ENCODE data around the gene RPS26.
A peak's percentile ranks its signal among the peaks of the same experiment; 100 is the strongest.

Gene RPS26

GRCh38 chr12:56014205-56014604 is 27.5 kb upstream of the RPS26 start:
- DNase-seq (ENCODE audit: low read depth, low spot score), result no peak
- Histone ChIP-seq H3K4me3 (ENCODE audit: insufficient read length, low read depth) (no peak overlapping the region), H3K9me3 (ENCODE audit: insufficient read depth, low read length) (no peaks in the 10 kb centered on the region), H3K9ac (ENCODE audit: insufficient read length, low read depth) (no peak overlapping the region), H3K4me1 (ENCODE audit: insufficient read depth, insufficient read length) (no peaks in the 10 kb centered on the region), H3K36me3 (ENCODE audit: insufficient read depth, insufficient read length, low read length) (no peaks in the 10 kb centered on the region), H3K27me3 (ENCODE audit: insufficient read depth, insufficient read length) (no peaks in the 10 kb centered on the region)
- TF ChIP-seq YY1 (IDR thresholded peaks at IDR 0.05; ENCODE audit: insufficient read depth, insufficient read length), result no peak
- no peak for TF ChIP-seq ZNF274 (IDR thresholded peaks at IDR 0.05; ENCODE audit: low read depth, low read length)
- TF ChIP-seq SUZ12 (IDR thresholded peaks at IDR 0.05; ENCODE audit: extremely low read depth, insufficient read depth, insufficient read length), result no peak

GRCh38 chr12:56017181-56017580 is 24.5 kb upstream of the RPS26 start:
- Histone ChIP-seq H3K9ac (ENCODE audit: insufficient read length, low read depth) (no peak overlapping the region), H3K9me3 (ENCODE audit: insufficient read depth, low read length) (no peaks in the 10 kb centered on the region), H3K4me1 (ENCODE audit: insufficient read depth, insufficient read length) (peaks cover 7% of the 10 kb centered on the region), H3K4me3 (ENCODE audit: insufficient read length, low read depth) (no peak overlapping the region), H3K36me3 (ENCODE audit: insufficient read depth, insufficient read length, low read length) (no peaks in the 10 kb centered on the region), H3K27me3 (ENCODE audit: insufficient read depth, insufficient read length) (no peaks in the 10 kb centered on the region)
- TF ChIP-seq ZNF274 (IDR thresholded peaks at IDR 0.05; ENCODE audit: low read depth, low read length) (no peak), SUZ12 (IDR thresholded peaks at IDR 0.05; ENCODE audit: extremely low read depth, insufficient read depth, insufficient read length) (no peak), YY1 (IDR thresholded peaks at IDR 0.05; ENCODE audit: insufficient read depth, insufficient read length) (no peak)
- no peak for DNase-seq (ENCODE audit: low read depth, low spot score)

GRCh38 chr12:56018356-56018755 is 23.4 kb upstream of the RPS26 start:
- Histone ChIP-seq H3K9ac (ENCODE audit: insufficient read length, low read depth) (no peak overlapping the region), H3K4me1 (ENCODE audit: insufficient read depth, insufficient read length) (peaks cover 7% of the 10 kb centered on the region), H3K4me3 (ENCODE audit: insufficient read length, low read depth) (no peak overlapping the region), H3K36me3 (ENCODE audit: insufficient read depth, insufficient read length, low read length) (no peaks in the 10 kb centered on the region), H3K27me3 (ENCODE audit: insufficient read depth, insufficient read length) (no peaks in the 10 kb centered on the region), H3K9me3 (ENCODE audit: insufficient read depth, low read length) (no peaks in the 10 kb centered on the region)
- DNase-seq (ENCODE audit: low read depth, low spot score), result no peak
- TF ChIP-seq SUZ12 (IDR thresholded peaks at IDR 0.05; ENCODE audit: extremely low read depth, insufficient read depth, insufficient read length) (no peak), ZNF274 (IDR thresholded peaks at IDR 0.05; ENCODE audit: low read depth, low read length) (no peak), YY1 (IDR thresholded peaks at IDR 0.05; ENCODE audit: insufficient read depth, insufficient read length) (no peak)

DNA sequence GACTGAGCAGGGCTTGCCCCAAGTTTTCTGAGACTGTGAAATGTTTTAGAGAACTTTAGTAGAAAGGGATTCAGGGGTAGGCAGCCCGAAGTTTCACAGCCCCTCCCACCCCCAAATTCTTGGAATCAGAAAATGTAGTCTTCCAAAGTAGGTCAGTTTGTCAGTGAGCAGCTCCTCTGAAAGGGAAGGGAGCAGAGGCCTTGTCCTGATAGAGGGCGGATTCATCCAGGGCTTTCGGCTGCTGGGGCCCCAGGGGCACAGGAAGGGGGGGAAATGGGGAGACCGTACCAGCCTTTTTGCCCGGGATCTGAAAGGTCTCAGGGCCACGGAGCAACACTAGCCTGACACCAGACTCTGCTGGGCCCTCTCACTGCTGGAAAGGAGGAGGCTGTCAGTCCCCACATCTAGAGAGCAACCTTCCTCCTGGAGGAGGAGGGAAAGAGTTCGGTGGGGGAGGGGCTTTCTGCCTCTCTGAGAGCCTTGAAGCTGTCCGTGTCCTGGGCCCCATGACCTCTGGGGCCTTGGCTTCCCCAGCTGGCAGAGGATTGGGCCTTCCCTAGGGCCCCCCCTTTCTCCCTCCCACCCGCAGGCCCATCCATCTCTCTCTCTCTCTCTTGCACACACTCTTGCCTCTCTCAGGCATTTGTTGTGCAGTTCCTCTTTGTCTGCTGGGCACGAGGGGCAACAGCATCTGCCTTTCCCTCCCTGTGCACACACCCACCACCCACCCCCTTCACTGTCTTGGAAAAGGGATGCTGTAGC is 21.1 kb upstream of the RPS26 start, which contains the start of gene IKZF4:
TSS of gene IKZF4 (plus strand) at position 621 of the 762 bp plus-strand sequence. CDS start 451 bp downstream, outside the sequence.
- DNase-seq (ENCODE audit: low read depth, low spot score), result no peak
- peak within 1 kb of the TSS; percentile 79 for H3K9ac ChIP-seq (ENCODE audit: insufficient read length, low read depth)

GRCh38 chr12:56021889-56022497 is 19.7 kb upstream of the RPS26 start:
- DNase-seq (ENCODE audit: low read depth, low spot score), result no peak
- TF ChIP-seq ZNF274 (IDR thresholded peaks at IDR 0.05; ENCODE audit: low read depth, low read length), result no peak
- no peak for TF ChIP-seq YY1 (IDR thresholded peaks at IDR 0.05; ENCODE audit: insufficient read depth, insufficient read length)
- no peak for TF ChIP-seq SUZ12 (IDR thresholded peaks at IDR 0.05; ENCODE audit: extremely low read depth, insufficient read depth, insufficient read length)
- peak overlapping the region; percentile 79 for H3K9ac ChIP-seq (ENCODE audit: insufficient read length, low read depth)
- peaks cover 10% of the 10 kb centered on the region for H3K4me1 ChIP-seq (ENCODE audit: insufficient read depth, insufficient read length)
- H3K4me3 ChIP-seq (ENCODE audit: insufficient read length, low read depth), result peak overlapping the region; percentile 58
- H3K9me3 ChIP-seq (ENCODE audit: insufficient read depth, low read length), result no peaks in the 10 kb centered on the region
- H3K36me3 ChIP-seq (ENCODE audit: insufficient read depth, insufficient read length, low read length), result peaks cover 14% of the 10 kb centered on the region
- H3K27me3 ChIP-seq (ENCODE audit: insufficient read depth, insufficient read length), result no peaks in the 10 kb centered on the region

More for the DNA sequence above, 21.1 kb upstream of the RPS26 start, which contains the start of gene IKZF4:
- TF ChIP-seq ZNF274 (IDR thresholded peaks at IDR 0.05; ENCODE audit: low read depth, low read length), result no peak
- no peak for TF ChIP-seq SUZ12 (IDR thresholded peaks at IDR 0.05; ENCODE audit: extremely low read depth, insufficient read depth, insufficient read length)
- no peak for TF ChIP-seq YY1 (IDR thresholded peaks at IDR 0.05; ENCODE audit: insufficient read depth, insufficient read length)
- Histone ChIP-seq H3K27me3 (ENCODE audit: insufficient read depth, insufficient read length) (no peaks in the 10 kb centered on the region), H3K9me3 (ENCODE audit: insufficient read depth, low read length) (no peaks in the 10 kb centered on the region), H3K4me3 (ENCODE audit: insufficient read length, low read depth) (peak within 1 kb of the TSS; percentile 58), H3K4me1 (ENCODE audit: insufficient read depth, insufficient read length) (peaks cover 7% of the 10 kb centered on the region), H3K36me3 (ENCODE audit: insufficient read depth, insufficient read length, low read length) (peaks cover 9% of the 10 kb centered on the region)

DNA sequence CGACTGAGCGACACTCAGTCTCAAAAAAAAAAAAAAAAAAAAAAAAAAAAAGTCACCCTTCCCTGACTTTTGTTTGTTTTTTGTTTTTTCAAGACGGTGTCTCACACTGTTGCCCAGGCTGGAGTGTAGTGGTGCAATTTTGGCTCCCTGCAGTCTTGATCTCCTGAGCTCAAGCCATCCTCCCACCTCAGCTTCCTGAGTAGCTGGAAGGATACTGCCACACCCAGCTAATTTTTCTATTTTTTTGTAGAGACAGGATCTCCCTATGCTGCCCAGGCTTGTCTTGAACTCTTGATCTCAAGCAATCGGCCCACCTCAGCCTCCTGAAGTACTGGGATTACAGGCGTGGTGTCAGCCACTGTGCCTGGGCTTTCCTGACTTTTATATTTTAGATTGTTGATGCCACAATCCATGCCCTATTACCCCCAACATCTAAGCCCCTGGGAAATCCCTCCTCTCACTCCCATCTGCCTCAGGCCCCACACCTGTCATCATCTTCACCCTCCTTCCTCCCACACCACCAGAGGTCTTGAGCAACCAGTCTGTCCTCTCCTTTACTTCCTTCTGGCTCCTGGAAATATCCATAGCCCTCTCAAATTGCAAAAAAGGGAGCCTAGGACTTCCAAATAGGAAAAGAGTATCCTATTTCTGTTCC is 13.1 kb upstream of the RPS26 start:
- DNase-seq (ENCODE audit: low read depth, low spot score), result no peak
- no peak overlapping the region for H3K9ac ChIP-seq (ENCODE audit: insufficient read length, low read depth)
- H3K9me3 ChIP-seq (ENCODE audit: insufficient read depth, low read length), result no peaks in the 10 kb centered on the region
- peaks cover 3% of the 10 kb centered on the region for H3K4me1 ChIP-seq (ENCODE audit: insufficient read depth, insufficient read length)
- TF ChIP-seq SUZ12 (IDR thresholded peaks at IDR 0.05; ENCODE audit: extremely low read depth, insufficient read depth, insufficient read length) (no peak), YY1 (IDR thresholded peaks at IDR 0.05; ENCODE audit: insufficient read depth, insufficient read length) (no peak), ZNF274 (IDR thresholded peaks at IDR 0.05; ENCODE audit: low read depth, low read length) (no peak)
- peaks cover 47% of the 10 kb centered on the region for H3K36me3 ChIP-seq (ENCODE audit: insufficient read depth, insufficient read length, low read length)
- H3K27me3 ChIP-seq (ENCODE audit: insufficient read depth, insufficient read length), result no peaks in the 10 kb centered on the region
- no peak overlapping the region for H3K4me3 ChIP-seq (ENCODE audit: insufficient read length, low read depth)

- TF ChIP-seq YY1 (IDR thresholded peaks at IDR 0.05; ENCODE audit: insufficient read depth, insufficient read length) (no peak), ZNF274 (IDR thresholded peaks at IDR 0.05; ENCODE audit: low read depth, low read length) (no peak), SUZ12 (IDR thresholded peaks at IDR 0.05; ENCODE audit: extremely low read depth, insufficient read depth, insufficient read length) (no peak)
- DNase-seq (ENCODE audit: low read depth, low spot score), result no peak
- H3K4me1 ChIP-seq (ENCODE audit: insufficient read depth, insufficient read length), result peaks cover 3% of the 10 kb centered on the region
- H3K27me3 ChIP-seq (ENCODE audit: insufficient read depth, insufficient read length), result no peaks in the 10 kb centered on the region
- no peak overlapping the region for H3K4me3 ChIP-seq (ENCODE audit: insufficient read length, low read depth)
- H3K36me3 ChIP-seq (ENCODE audit: insufficient read depth, insufficient read length, low read length), result peaks cover 47% of the 10 kb centered on the region
- no peak overlapping the region for H3K9ac ChIP-seq (ENCODE audit: insufficient read length, low read depth)
- no peaks in the 10 kb centered on the region for H3K9me3 ChIP-seq (ENCODE audit: insufficient read depth, low read length)
These were observed 12.6 kb upstream of the RPS26 start for GRCh38 chr12:56029166-56029519.
